HG03280 (cell line): ENCODE results near the gene SCAPER.
"Not testable (repeated sequence)": the region's sequence is repeated elsewhere in the genome, so short reads cannot be mapped to it uniquely, and the experiment has no call there.

Experiments
- ATAC-seq: cut with Tn5 transposase; IDR thresholded peaks from one replicate; pipeline ENCODE4 v1.9.1; 2021; ENCODE audit warnings: mild to moderate bottlenecking, moderate library complexity; ENCODE audit not compliant: unreplicated experiment

The SCAPER gene

DNA sequence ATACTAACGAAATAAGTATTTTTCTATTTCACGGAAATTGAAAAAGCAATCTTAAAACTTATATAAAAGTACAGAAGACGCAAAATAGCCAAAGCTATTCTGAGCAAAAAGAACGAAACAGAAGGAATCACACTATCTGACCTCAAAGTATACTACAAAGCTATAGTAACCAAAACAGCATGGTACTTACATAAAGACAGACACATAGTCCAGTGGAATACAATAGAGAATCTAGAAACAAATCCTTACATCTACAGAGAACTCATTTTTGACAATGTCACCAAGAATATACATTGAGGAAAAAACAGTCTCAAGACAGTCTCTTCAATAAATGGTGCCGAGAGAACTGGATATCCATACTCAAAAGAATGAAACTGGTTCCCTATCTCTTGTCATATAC, 322.6 kb downstream of the SCAPER start:
- ATAC-seq: no peak

DNA sequence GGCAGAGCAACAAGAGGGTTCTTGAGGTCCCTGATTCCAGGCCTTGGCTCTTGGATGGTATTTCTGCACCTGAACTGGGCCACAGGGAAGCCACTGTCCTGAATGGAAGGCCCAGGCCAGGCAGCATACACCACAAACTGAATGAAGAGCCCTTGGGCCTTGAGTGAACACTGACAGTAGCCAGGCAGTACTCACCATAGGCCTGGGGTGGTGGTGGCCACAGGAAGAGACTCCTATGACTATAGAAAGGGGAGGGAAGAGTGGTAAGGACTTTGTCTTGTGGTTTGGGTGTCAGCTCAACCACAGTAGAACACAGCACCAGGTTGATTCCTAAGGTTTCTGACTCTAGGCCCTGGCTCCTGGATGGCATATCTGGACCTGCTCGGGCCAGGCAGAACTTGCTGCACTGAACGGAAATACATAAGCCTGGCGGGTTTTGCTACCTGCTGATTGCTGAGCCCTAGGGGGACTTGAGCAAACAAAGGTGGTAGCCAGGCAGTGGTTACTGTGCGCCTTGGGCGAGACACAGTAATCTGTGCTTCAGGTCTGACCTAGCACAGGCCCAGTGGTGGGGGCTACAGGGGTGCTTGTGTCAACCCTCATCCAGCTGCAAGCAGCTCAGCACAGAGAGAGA, 327.1 kb downstream of the SCAPER start:
- ATAC-seq: no peak

- ATAC-seq: no peak
These were observed 328.4 kb downstream of the SCAPER start for GRCh38 chr15:76576523-76577279.

- ATAC-seq: no peak
These were observed 329.5 kb downstream of the SCAPER start for GRCh38 chr15:76575679-76576078.

DNA sequence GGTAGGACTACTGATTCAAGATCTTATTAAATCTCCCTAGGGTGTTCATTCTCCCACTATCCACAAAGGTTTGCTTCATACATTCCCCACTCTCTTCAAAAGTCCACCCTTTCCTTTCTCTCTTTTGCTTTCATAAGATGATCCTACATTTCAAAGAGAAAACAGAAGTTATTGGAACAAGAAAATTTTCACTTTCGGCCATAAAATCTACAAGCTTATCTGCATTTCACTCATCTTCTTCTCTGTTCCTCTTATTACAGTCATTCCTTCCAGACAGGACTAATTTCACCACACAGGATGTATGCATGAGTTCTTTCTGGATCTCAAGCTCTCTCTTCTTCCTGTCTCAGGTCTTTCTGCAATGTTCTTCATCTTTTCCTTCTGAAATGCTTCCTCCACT, 329.9 kb downstream of the SCAPER start:
- ATAC-seq: peak; percentile 58

- ATAC-seq: no peak
These were observed 332.2 kb downstream of the SCAPER start for GRCh38 chr15:76572983-76573314.

- no peak for ATAC-seq
These were observed 338.9 kb downstream of the SCAPER start for GRCh38 chr15:76566276-76566675.

DNA sequence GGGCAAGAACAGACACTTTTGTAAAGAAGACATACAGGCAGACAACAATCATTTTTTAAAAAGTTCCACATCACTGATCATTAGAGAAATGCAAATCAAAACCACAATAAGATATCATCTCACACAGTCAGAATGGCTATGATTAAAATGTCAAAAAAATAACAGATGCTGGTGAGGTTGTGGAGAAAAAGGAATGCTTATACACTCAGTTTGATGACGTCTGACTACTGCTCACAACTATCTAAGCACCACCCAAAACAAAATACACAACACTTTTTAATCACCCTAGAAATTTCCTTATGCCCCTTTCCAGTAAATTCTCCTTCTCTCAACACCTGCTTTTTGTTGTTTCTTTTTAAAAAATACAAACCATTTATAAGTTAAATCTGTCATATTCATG, 339.8 kb downstream of the SCAPER start:
- no peak for ATAC-seq

DNA sequence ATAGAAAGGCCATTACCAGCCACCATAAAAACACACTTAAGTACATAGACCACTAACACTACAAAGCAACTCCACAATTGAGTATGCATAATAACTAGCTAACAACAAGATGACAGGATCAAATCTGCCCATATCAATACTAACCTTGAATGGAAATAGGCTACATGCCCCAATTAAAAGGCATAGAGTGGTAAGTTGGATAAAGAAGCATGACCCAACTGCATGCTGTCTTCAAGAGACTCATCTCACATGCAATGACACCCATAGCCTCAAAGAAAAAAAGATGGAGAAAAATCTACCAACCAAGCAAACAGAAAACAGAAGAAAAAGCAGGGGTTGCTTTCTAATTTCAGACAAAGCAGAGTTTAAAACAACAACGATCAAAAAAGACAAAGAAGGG, 349.9 kb downstream of the SCAPER start:
- no peak for ATAC-seq

DNA sequence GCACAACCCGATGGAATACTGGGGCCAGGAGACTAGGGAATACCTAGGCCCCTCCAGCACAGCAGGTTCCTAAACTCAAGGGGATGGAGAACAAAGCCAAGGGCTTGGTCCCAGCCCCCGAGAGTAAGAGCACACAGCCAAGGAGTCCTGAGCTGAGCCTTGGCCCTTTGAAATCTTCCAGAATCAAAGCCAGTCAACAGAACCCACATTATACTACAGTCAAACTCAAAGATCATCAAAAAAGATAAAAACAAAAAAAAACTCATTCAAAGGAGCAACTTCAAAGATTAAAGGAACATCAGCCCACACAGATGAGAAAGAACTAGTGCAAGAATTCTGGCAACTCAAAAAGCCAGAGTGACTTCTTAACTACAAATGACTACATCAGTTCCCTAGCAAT, 351.6 kb downstream of the SCAPER start:
- ATAC-seq: no peak

GRCh38 chr15:76553102-76553501, 352.0 kb downstream of the SCAPER start:
- ATAC-seq: no peak

GRCh38 chr15:76546805-76547204, 358.3 kb downstream of the SCAPER start:
- no peak for ATAC-seq

DNA sequence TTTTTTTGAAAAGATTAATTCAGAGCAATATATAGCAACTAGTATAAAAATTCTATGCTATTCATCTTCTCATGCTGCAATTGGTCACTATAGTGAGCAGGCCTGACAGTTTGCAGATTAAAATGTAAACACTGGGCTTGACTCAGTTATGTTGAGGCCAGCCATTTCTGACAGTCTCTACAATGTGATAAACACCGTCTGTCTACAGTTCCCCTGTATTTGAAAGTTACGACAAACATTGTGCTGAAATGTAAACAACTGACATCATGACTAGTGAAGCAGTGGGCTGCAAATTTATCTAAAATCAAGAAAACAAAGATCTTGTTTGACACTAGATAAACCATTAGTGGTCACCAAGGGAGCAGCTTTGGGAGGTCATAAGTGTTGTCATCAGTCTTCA, 371.1 kb downstream of the SCAPER start:
- ATAC-seq: no peak

- ATAC-seq: no peak
These were observed 371.9 kb downstream of the SCAPER start for GRCh38 chr15:76533060-76533820.

DNA sequence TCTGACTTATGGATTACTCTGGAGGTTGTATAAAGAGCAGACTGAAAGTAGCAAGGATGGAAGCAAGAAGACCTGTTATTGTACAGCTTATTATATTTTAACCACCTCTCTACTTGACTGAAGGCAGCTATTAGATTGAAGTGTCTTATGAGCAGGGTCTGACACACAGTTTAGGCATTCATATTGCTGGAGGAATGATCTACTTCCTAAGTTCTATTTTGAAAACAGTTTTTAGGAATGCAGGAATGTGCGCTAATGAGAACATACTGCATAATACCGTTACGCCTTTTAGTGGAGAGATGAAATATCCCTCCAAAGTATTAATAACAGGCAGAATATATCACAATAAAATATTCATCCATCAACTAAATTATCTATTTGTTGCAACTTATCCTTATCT, 375.2 kb downstream of the SCAPER start:
- ATAC-seq: no peak

DNA sequence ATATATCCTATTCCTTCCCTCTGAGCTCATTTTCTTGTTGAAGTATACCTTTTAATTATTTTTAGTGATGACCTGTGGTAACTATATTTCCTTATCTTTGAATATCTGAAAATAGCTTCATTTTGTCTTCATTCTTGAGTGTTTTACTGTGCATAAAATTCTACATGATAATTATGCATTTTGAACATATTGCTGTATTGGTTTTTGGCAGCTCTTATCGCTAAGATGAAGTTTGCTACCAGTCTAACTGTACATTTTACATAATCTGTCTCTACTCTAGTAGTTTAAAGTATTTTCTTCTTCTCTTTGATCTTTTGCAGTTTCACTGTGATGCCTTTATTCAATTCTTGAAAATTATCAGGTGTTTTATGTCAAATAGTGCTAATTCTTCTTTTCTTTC, 379.0 kb downstream of the SCAPER start:
- no peak for ATAC-seq

GRCh38 chr15:76517910-76518309, 387.2 kb downstream of the SCAPER start:
- ATAC-seq: no peak

- no peak for ATAC-seq
These were observed 390.9 kb downstream of the SCAPER start for GRCh38 chr15:76514282-76514681.

- no peak for ATAC-seq
These were observed 392.2 kb downstream of the SCAPER start for GRCh38 chr15:76512971-76513370.

GRCh38 chr15:76510663-76511062, 394.5 kb downstream of the SCAPER start:
- not testable (repeated sequence) for ATAC-seq

- ATAC-seq: no peak
These were observed 401.3 kb downstream of the SCAPER start for GRCh38 chr15:76503804-76504203.

DNA sequence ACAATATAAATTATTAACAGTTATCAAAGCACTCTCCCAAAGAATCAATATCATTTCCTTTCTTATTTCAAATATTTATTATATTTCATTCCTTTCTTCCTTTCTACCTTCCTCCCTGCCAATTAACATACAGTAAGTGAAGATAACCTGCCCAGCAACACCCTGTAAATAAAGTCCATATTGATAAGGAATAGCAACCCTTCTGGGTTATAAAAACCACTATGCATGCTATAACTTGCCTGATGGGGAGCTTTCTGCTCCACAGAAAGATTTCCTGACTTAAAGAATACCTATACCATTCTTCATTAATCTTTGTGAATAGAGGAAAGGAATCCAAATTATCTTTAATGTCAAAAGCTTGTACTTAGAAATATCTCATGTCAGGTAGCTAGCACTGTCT, 402.0 kb downstream of the SCAPER start:
- ATAC-seq: no peak
